DND-41 (cell line): ENCODE measurements around the gene TXK.

Source experiments
- EZH2 ChIP-seq: IDR thresholded peaks from 3 replicates; pipeline ENCODE4 v1.6.1; 2012; ENCODE audit warnings: borderline replicate concordance, low read depth, mild to moderate bottlenecking, moderate library complexity, low read length, inconsistent platforms; ENCODE audit not compliant: severe bottlenecking
- TF ChIP-seq, protein P1 (sequence below): IDR thresholded peaks from 2 replicates; pipeline ENCODE4 v1.5.1; 2012; ENCODE audit warnings: borderline replicate concordance, low read length, moderate library complexity, mild to moderate bottlenecking; ENCODE audit not compliant: poor library complexity, severe bottlenecking; ENCODE audit errors: extremely low read depth

GRCh38 chr4:48022192-48022799, 111.8 kb downstream of the TXK start:
- TF ChIP-seq, protein P1, sequence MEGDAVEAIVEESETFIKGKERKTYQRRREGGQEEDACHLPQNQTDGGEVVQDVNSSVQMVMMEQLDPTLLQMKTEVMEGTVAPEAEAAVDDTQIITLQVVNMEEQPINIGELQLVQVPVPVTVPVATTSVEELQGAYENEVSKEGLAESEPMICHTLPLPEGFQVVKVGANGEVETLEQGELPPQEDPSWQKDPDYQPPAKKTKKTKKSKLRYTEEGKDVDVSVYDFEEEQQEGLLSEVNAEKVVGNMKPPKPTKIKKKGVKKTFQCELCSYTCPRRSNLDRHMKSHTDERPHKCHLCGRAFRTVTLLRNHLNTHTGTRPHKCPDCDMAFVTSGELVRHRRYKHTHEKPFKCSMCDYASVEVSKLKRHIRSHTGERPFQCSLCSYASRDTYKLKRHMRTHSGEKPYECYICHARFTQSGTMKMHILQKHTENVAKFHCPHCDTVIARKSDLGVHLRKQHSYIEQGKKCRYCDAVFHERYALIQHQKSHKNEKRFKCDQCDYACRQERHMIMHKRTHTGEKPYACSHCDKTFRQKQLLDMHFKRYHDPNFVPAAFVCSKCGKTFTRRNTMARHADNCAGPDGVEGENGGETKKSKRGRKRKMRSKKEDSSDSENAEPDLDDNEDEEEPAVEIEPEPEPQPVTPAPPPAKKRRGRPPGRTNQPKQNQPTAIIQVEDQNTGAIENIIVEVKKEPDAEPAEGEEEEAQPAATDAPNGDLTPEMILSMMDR = no peak
- no peak for TF ChIP-seq EZH2
